Gastrocnemius medialis (tissue), 4 donors: ENCODE data around the gene DOK1. TPM values are rescaled to one million over a fixed set of nuclear protein-coding genes. Genes with fewer than 3 reads are reported as not detected.
A peak's percentile ranks its signal among the peaks of the same experiment; 100 is the strongest.

ENCODE experiments used
- ATAC-seq, 2 donors: fragments of 150-250 bp; one replicate each; pipeline ENCODE4 v1.9.1; 2016
- DNase-seq, 2 donors: peaks; one replicate each; pipeline ENCODE4 v3.0.0-alpha.2; 2019
- H3K27ac ChIP-seq, 4 donors: fragments of 200-600 bp; sonication (generic); 1 replicate in 1 of 4; 2 replicates in 3 of 4; pipeline ENCODE4 v1.5.1; 2016 to 2018; ENCODE audit warnings: mild to moderate bottlenecking in 2 of 4, moderate library complexity in 1 of 4
- H3K27me3 ChIP-seq, 3 donors: fragments of 200-600 bp; sonication (generic) in 2 of 3; 1 replicate in 1 of 3; 2 replicates in 2 of 3; pipeline versions ENCODE4 v1.5.1 to v1.6.0; 2016 to 2019; ENCODE audit warnings: mild to moderate bottlenecking in 1 of 3, moderate library complexity in 1 of 3
- H3K36me3 ChIP-seq, 2 donors: fragments of 200-600 bp; sonication (generic) in 1 of 2; one replicate each; pipeline ENCODE4 v1.5.1; 2017 to 2018
- H3K4me1 ChIP-seq, 2 donors: fragments of 200-600 bp; sonication (generic) in 1 of 2; one replicate each; pipeline ENCODE4 v1.5.1; 2016 to 2017; ENCODE audit warnings: mild to moderate bottlenecking in 2 of 2
- H3K4me3 ChIP-seq, 4 donors: fragments of 200-600 bp; sonication (generic) in 3 of 4; 1 replicate in 1 of 4; 2 replicates in 3 of 4; pipeline ENCODE4 v1.5.1; 2016 to 2019; ENCODE audit warnings: mild to moderate bottlenecking in 2 of 4
- H3K9me3 ChIP-seq, 3 donors: fragments of 200-600 bp; sonication (generic) in 2 of 3; 1 replicate in 1 of 3; 2 replicates in 2 of 3; pipeline ENCODE4 v1.5.1; 2016 to 2019
- POLR2A ChIP-seq, 2 donors: fragments of 450-650 bp; IDR thresholded peaks; one replicate each; pipeline ENCODE4 v1.6.1; 2017; ENCODE audit warnings: antibody characterized with exemption in 2 of 2, mild to moderate bottlenecking in 2 of 2, moderate library complexity in 2 of 2
- in situ Hi-C, 4 donors: fragments of 200-750 bp; cut with MboI; loops; one replicate each; pipeline versions ENCODE4 v1.15.0 to v1.8.0; 2017; ENCODE audit warnings: low sequenced_read_pairs in 4 of 4
- intact Hi-C: fragments of 100-400 bp; cut with DNase I; formaldehyde crosslinking; loops from one replicate; pipeline ENCODE4 v1.15.1; 2023; ENCODE audit warnings: low total_unique reads
- total RNA-seq, 4 donors: library from RNA; depleted of rRNA; stranded (reverse); fragments of >200 nt; gene quantifications; one replicate each; pipeline versions ENCODE4 v1.1.0 to v1.2.3, GENCODE V29; 2016
- TF ChIP-seq, protein P1 (sequence below), 5 experiments: fragments of 450-650 bp in 3 of 5; fragments of 200-600 bp in 2 of 5; sonication (generic) in 2 of 5; IDR thresholded peaks in 4 of 5; conservative IDR thresholded peaks in 1 of 5; 1 replicate in 4 of 5; 2 replicates in 1 of 5; pipeline ENCODE4 v1.5.1; 2016 to 2019; ENCODE audit warnings: antibody characterized with exemption in 5 of 5, mild to moderate bottlenecking in 3 of 5, moderate library complexity in 3 of 5

DOK1 gene
- total RNA-seq, 4 donors from 2014 or later, result 0.51 to 4.1 (median 2.7) TPM

DNA sequence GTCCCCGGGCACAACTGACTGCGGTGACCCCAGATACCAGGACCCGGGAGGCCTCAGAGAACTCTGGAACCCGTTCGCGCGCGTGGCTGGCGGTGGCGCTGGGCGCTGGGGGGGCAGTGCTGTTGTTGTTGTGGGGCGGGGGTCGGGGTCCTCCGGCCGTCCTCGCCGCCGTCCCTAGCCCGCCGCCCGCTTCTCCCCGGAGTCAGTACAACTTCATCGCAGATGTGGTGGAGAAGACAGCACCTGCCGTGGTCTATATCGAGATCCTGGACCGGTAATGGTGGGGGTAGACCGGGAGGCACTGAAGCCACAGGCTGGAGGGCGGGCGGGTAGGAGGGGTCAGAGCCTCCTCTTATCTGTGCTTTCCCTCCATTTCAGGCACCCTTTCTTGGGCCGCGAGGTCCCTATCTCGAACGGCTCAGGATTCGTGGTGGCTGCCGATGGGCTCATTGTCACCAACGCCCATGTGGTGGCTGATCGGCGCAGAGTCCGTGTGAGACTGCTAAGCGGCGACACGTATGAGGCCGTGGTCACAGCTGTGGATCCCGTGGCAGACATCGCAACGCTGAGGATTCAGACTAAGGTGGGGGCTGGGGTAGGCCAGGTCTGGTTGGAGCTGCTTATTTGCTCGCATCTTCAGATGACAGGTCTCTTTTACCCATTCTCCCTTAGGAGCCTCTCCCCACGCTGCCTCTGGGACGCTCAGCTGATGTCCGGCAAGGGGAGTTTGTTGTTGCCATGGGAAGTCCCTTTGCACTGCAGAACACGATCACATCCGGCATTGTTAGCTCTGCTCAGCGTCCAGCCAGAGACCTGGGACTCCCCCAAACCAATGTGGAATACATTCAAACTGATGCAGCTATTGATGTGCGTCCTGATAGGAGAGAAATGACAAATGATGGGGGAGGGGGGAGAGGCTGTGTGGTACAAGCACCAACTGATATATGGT, 24.0 kb upstream of the DOK1 start:
- TF ChIP-seq, protein P1, sequence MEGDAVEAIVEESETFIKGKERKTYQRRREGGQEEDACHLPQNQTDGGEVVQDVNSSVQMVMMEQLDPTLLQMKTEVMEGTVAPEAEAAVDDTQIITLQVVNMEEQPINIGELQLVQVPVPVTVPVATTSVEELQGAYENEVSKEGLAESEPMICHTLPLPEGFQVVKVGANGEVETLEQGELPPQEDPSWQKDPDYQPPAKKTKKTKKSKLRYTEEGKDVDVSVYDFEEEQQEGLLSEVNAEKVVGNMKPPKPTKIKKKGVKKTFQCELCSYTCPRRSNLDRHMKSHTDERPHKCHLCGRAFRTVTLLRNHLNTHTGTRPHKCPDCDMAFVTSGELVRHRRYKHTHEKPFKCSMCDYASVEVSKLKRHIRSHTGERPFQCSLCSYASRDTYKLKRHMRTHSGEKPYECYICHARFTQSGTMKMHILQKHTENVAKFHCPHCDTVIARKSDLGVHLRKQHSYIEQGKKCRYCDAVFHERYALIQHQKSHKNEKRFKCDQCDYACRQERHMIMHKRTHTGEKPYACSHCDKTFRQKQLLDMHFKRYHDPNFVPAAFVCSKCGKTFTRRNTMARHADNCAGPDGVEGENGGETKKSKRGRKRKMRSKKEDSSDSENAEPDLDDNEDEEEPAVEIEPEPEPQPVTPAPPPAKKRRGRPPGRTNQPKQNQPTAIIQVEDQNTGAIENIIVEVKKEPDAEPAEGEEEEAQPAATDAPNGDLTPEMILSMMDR (IDR thresholded peaks at IDR 0.05 in 4 of 5, conservative IDR thresholded peaks at IDR 0.05 in 1 of 5), result no peak
- no peak for TF ChIP-seq POLR2A (IDR thresholded peaks at IDR 0.05)
- intact Hi-C loops, result no loop called here
- Histone ChIP-seq H3K9me3 (no peaks in the 10 kb centered on the region), H3K27me3 (no peaks in the 10 kb centered on the region), H3K27ac (peak overlapping the region; percentile 84 to 94 (median 89)), H3K4me1 (peaks cover 19 to 28% of the 10 kb centered on the region in 2 donors), H3K4me3 (peak overlapping the region; percentile 79 to 98 (median 84)), H3K36me3 (peaks cover 0 to 47% of the 10 kb centered on the region in 2 donors)
- DNase-seq, result no peak
- in situ Hi-C loops, result loop anchor here in 2 of 4 donors (5.0 to 25.0 kb wide), 2 partner anchors 48 to 1293 kb away; partner anchors contain the start of genes CCDC142 (in 1 of the 2), CCT7 (in 1 of the 2), PRADC1 (in 1 of the 2) and TTC31 (in 1 of the 2)
- ATAC-seq, result peak; percentile 6 to 7

DNA sequence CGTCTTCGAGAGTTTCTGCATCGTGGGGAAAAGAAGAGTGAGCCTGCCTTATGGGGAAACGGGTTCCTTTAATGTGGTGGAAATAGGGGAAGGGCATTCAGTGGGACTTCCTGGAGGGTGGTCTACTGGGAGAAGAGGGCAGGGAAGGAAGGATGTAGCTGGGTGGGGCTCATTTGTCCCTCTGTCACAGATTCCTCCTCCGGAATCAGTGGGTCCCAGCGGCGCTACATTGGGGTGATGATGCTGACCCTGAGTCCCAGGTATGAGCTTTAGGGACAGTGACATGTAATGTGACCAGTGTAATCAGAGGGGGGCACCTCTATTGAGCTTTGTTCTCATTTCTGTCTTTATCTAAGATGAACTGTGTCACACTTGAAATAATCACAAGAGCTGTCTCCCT, 22.9 kb upstream of the DOK1 start:
- no peaks in the 10 kb centered on the region for H3K9me3 ChIP-seq
- in situ Hi-C loops, result loop anchor here in 2 of 4 donors (5.0 to 25.0 kb wide), 2 partner anchors 49 to 1294 kb away; partner anchors contain the start of genes CCDC142 (in 1 of the 2), CCT7 (in 1 of the 2), PRADC1 (in 1 of the 2) and TTC31 (in 1 of the 2)
- DNase-seq (no peak), ATAC-seq (no peak)
- H3K4me1 ChIP-seq, result peaks cover 19 to 28% of the 10 kb centered on the region in 2 donors
- intact Hi-C loops, result no loop called here
- no peak overlapping the region for H3K27ac ChIP-seq
- H3K27me3 ChIP-seq, result no peaks in the 10 kb centered on the region
- peaks cover 0 to 36% of the 10 kb centered on the region in 2 donors for H3K36me3 ChIP-seq
- TF ChIP-seq POLR2A (IDR thresholded peaks at IDR 0.05), result no peak
- TF ChIP-seq, protein P1 (IDR thresholded peaks at IDR 0.05 in 4 of 5, conservative IDR thresholded peaks at IDR 0.05 in 1 of 5), result no peak
- no peak overlapping the region for H3K4me3 ChIP-seq

DNA sequence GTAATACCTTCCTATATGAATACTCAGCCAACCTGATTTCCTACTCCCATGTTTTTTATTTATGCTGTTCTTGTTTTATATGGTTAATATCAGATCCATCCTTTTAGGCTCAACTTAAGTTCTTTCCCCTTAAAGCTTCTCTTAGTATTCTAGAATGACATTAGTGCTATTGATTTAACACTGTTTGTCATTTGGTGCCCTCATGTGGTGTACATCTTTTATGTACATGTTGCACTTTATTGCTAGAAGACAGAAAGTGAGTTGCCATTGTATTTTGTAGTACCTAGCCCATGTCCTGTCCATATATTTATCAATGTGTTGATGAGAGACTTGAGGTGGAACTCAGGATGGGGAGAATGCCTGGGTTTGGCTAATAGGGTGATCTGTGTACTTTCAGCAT, 22.3 kb upstream of the DOK1 start:
- Histone ChIP-seq H3K9me3 (no peaks in the 10 kb centered on the region), H3K27ac (no peak overlapping the region), H3K27me3 (no peaks in the 10 kb centered on the region), H3K4me1 (peaks cover 19 to 28% of the 10 kb centered on the region in 2 donors), H3K4me3 (no peak overlapping the region), H3K36me3 (peaks cover 0 to 30% of the 10 kb centered on the region in 2 donors)
- no peak for TF ChIP-seq POLR2A (IDR thresholded peaks at IDR 0.05)
- TF ChIP-seq, protein P1 (IDR thresholded peaks at IDR 0.05 in 4 of 5, conservative IDR thresholded peaks at IDR 0.05 in 1 of 5), result no peak
- in situ Hi-C loops (loop anchor here in 2 of 4 donors (5.0 to 25.0 kb wide), 2 partner anchors 50 to 1295 kb away; partner anchors contain the start of genes CCDC142 (in 1 of the 2), CCT7 (in 1 of the 2), PRADC1 (in 1 of the 2) and TTC31 (in 1 of the 2)), intact Hi-C loops (no loop called here)
- DNase-seq (no peak), ATAC-seq (no peak)

DNA sequence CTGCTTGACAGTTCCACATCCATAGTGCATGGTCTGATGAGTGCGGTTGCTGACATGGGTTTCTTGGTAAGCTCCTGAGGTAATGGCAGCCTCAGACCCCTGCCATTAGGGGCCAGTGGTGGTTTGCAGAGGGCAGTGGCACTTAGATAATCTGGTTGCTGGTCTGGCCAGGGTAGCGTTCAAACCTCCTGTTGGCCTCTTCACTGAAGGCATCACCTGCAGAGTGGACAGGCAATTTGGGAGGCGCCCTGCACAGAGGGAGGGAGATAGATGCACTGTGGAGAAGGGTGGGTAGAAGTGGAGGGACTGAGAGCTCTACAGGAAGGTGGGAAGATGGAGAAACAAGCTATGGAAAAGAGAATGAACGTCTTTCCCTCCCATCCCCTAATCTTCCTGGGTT, 21.1 kb upstream of the DOK1 start:
- intact Hi-C loops (no loop called here), in situ Hi-C loops (loop anchor here in 2 of 4 donors (5.0 to 25.0 kb wide), 2 partner anchors 51 to 1296 kb away; partner anchors contain the start of genes CCDC142 (in 1 of the 2), CCT7 (in 1 of the 2), PRADC1 (in 1 of the 2) and TTC31 (in 1 of the 2))
- no peaks in the 10 kb centered on the region for H3K9me3 ChIP-seq
- H3K27me3 ChIP-seq, result no peaks in the 10 kb centered on the region
- ATAC-seq (no peak), DNase-seq (no peak)
- H3K4me3 ChIP-seq, result no peak overlapping the region
- H3K36me3 ChIP-seq, result peaks cover 0 to 19% of the 10 kb centered on the region in 2 donors
- no peak overlapping the region for H3K27ac ChIP-seq
- H3K4me1 ChIP-seq, result peaks cover 14 to 18% of the 10 kb centered on the region in 2 donors
- TF ChIP-seq POLR2A (IDR thresholded peaks at IDR 0.05), result no peak
- TF ChIP-seq, protein P1 (IDR thresholded peaks at IDR 0.05 in 4 of 5, conservative IDR thresholded peaks at IDR 0.05 in 1 of 5), result no peak
